ENCODE data around the gene LAPTM5.

Gene LAPTM5

GRCh38 chr1:30731109-30731805 is 26.3 kb downstream of the LAPTM5 start:
- DNase-seq (ENCODE audit: low read depth in 3 of 3) = no peak

GRCh38 chr1:30730346-30731108 is 27.0 kb downstream of the LAPTM5 start:
- DNase-seq (ENCODE audit: low read depth in 3 of 3) = no peak

- DNase-seq (ENCODE audit: low read depth in 3 of 3) = no peak
These were observed 27.7 kb downstream of the LAPTM5 start for GRCh38 chr1:30729901-30730300.

- no peak for DNase-seq (ENCODE audit: low read depth in 3 of 3)
These were observed 28.5 kb downstream of the LAPTM5 start for GRCh38 chr1:30728832-30729638.

- DNase-seq (ENCODE audit: low read depth in 3 of 3) = no peak
These were observed 29.2 kb downstream of the LAPTM5 start for GRCh38 chr1:30728340-30728739.

GRCh38 chr1:30727824-30728223 is 29.8 kb downstream of the LAPTM5 start:
- no peak for DNase-seq (ENCODE audit: low read depth in 3 of 3)

- no peak for DNase-seq (ENCODE audit: low read depth in 3 of 3)
These were observed 30.5 kb downstream of the LAPTM5 start for GRCh38 chr1:30726773-30727684.

- DNase-seq (ENCODE audit: low read depth in 3 of 3) = no peak
These were observed 31.3 kb downstream of the LAPTM5 start for GRCh38 chr1:30726236-30726635.

GRCh38 chr1:30725450-30726095 is 32.0 kb downstream of the LAPTM5 start:
- DNase-seq (ENCODE audit: low read depth in 3 of 3) = no peak

GRCh38 chr1:30724655-30725421 is 32.7 kb downstream of the LAPTM5 start:
- no peak for DNase-seq (ENCODE audit: low read depth in 3 of 3)

- no peak for DNase-seq (ENCODE audit: low read depth in 3 of 3)
These were observed 33.4 kb downstream of the LAPTM5 start for GRCh38 chr1:30724175-30724574.

GRCh38 chr1:30723331-30723755 is 34.2 kb downstream of the LAPTM5 start, which contains the start of gene MATN1:
MATN1 (minus strand) TSS chr1:30723585; CDS start chr1:30723551, 34 bp downstream.
- no peak for DNase-seq (ENCODE audit: low read depth in 3 of 3)

GRCh38 chr1:30721812-30722537 is 35.6 kb downstream of the LAPTM5 start:
- no peak for DNase-seq (ENCODE audit: low read depth in 3 of 3)

GRCh38 chr1:30721341-30721793 is 36.2 kb downstream of the LAPTM5 start:
- DNase-seq (ENCODE audit: low read depth in 3 of 3) = no peak

GRCh38 chr1:30720271-30721223 is 37.0 kb downstream of the LAPTM5 start:
- DNase-seq (ENCODE audit: low read depth in 3 of 3) = no peak

GRCh38 chr1:30719406-30720270 is 37.9 kb downstream of the LAPTM5 start:
- no peak for DNase-seq (ENCODE audit: low read depth in 3 of 3)

Measured in stimulated activated CD4-positive, alpha-beta T cell treated with anti-CD3 and anti-CD28 coated beads, TNF-alpha, amount 100 ng/mL, for 48 hours (primary cell).